GDM1 (cell line): ENCODE measurements around the gene PLA2G5.

Experiments used
- DNase-seq: peaks from one replicate; lab custom pipeline; 2025; lab: John Stamatoyannopoulos, UW

PLA2G5 gene

GRCh38 chr1:20090641-20091040 lies 20.6 kb downstream of the PLA2G5 start:
- DNase-seq = no peak

GRCh38 chr1:20093303-20093702 lies 23.3 kb downstream of the PLA2G5 start:
- DNase-seq = no peak

- DNase-seq = no peak
These were observed 24.0 kb downstream of the PLA2G5 start for GRCh38 chr1:20093940-20094391.

DNA sequence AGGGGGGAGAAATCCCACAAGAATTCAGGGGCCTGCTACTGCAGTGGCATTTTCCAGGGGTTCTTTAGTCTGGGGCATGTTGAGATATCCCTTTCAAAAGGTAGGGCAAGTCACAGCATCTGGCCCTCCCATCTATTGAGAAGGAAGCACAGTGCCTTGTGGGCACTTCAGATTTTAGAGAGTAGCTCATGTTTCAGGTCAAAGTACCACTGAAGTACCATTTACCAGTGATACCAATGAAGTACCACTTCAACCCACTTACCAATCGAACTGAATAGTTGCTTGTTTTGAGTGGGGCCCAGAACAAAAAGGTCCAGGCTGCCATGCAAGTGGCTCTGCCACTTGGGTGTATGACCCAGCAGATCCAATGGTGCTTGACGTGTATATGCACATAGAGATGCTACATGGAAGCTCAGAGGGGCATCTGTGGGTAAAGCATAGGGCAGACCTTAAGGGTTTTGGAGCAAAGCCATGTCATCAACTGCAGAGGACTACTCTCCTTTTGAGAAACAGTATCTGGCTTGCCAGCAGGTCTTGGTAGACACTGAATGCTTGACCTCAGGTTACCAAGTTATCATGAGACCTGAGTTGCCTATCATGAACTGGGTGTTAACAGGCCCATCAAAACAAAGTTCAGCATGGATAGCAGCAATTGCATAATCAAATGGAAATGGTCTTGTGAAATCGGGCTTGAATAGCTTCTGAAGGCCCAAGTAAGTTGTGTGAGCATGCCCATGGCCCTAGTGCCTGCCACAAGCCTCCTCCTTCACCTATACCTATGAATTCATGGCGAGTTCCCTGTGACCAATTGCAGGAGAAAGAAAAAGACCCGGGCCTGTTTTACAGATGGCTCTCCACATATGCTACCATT lies 25.8 kb downstream of the PLA2G5 start:
- DNase-seq = no peak

DNA sequence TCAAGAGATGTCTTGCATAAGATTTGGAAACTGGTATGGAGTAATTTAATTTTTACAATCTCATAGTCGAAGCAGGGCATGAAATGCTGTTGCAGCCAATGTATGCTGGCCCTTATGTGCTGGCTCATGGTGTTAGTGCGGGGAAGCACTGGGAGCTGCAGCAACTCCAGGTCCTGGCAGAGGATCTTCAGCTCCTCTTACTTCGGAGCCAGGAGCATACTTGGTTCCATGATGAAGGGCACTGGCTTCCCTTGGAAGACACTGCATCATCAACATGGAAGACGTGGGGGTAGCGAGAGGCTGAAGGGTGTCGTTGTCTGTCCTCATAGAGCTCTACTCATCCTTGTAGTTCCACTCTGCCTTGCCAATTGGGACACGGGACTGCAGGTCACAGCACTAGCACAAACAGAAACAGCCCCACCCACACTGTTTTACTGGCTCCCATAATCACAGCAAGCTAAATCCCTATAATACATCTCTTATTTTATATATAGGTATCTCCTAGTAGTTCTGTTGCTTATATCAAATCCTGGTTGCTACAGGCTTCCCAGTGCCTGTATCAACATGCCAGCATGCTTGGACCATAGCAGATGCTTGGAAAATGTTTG lies 26.9 kb downstream of the PLA2G5 start:
- no peak for DNase-seq

- DNase-seq = no peak
These were observed 29.5 kb downstream of the PLA2G5 start for GRCh38 chr1:20099533-20099932.

DNA sequence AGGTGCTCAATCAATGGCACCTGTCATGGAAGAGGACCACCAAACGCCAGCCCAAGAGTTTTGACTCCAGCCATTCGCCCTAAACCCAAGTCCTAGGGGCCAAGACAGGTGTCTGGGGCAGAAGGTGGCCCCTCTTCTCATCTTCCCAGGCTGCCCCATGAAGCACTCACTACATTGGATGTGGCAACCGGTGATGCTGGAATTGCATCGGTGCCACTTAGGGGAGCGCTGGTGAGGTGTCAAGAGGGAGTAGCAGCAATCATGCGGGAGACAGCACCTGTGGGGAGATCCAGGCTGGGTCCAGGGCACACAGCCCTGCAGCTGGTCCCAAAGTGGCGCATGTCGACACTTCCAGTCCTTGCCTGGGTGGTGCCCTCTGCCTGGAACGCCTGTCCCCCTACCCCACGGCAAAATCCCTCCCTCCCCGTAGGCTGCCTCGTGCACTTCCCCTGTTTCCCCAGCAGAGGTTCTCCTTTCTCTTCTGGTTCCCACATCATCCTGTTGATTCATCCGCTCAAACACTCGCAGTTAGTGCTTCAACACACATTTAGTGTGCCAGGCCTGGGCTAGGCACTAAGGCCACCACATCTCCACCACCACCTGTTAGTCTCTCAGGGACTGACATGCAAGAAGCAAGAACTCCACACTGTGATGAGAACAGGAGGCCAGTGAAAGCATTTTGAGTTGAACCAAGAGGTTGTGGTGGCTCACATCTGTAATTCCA lies 30.8 kb downstream of the PLA2G5 start:
- DNase-seq = peak; percentile 27

DNA sequence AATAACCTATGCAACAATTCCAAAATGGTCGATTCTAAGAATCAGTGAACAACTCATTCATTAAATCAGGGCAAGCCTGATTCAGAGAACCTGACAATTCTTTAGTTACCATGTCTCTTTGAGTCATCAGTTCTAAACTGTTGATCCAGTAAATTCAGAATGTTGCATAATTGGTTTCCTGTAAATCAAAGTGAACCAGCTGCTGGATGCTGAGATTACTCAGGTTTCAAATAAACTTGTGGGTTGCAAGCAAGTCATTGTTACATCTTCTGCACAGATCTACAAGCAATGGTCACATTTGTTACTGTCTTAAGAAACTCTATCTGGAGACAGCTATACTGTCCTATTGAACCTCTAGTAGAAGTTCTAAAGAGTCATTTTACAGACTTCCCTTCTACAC lies 32.9 kb downstream of the PLA2G5 start:
- DNase-seq = no peak

DNA sequence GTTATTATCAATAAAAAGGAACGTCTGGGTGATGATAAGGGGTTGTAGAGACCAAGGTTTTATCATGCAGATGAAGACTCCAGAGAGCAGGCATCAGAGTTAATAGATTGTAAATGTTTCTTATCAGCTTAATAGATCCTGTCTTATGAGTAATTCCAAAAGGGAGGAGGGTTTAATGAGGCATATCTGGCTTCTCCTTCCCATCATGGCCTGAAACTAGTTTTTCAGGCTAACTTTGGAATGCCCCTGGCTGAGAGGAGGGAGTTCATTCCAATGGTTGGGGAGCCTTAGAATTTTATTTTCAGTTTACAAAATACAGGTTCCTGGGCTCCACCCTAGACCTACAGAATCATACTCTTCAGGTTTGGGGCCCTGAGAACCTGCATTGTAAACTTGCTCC lies 35.9 kb downstream of the PLA2G5 start:
- no peak for DNase-seq

GRCh38 chr1:20107351-20107750 lies 37.4 kb downstream of the PLA2G5 start:
- no peak for DNase-seq

DNA sequence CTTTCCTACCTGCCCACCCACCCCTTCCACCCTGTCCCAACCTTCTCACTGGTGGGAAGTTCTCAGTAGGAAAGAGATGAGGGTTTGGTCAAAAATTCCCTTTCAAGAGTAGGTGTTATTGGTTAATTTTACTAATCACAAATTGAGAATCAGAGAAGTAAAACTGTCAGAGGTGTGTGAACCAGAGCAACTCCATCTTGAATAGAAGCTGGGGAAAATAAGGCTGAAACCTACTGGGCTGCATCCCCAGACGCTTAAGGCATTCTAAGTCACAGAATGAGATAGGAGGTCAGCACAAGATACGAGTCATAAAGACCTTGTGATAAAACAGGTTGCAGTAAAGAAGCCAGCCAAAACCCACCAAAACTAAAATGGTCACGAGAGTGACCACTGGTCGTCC lies 37.8 kb downstream of the PLA2G5 start:
- DNase-seq = no peak

GRCh38 chr1:20108366-20109123 lies 38.6 kb downstream of the PLA2G5 start:
- DNase-seq = no peak

- DNase-seq = no peak
These were observed 39.3 kb downstream of the PLA2G5 start for GRCh38 chr1:20109223-20109856.

DNA sequence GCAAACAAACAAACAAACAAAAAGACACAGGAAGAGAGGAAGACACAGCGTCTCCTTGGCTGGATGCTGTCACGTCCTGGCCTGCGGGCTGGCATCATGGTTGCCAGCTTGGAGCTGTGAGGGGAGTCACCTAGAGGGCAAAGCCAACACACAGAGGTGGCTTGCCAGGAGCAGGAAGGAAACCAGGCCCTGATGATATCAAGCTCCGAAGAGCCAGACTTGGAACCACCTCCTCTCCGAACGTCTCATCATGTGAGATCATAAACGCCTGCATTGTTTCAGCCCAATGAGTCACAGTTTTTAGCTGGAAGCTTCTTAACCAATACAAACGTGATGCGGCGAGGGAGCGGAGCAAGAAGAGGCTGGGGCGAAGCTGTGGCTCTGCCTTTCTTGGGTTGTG lies 40.7 kb downstream of the PLA2G5 start:
- no peak for DNase-seq

- no peak for DNase-seq
These were observed 41.5 kb downstream of the PLA2G5 start for GRCh38 chr1:20111452-20111851.

DNA sequence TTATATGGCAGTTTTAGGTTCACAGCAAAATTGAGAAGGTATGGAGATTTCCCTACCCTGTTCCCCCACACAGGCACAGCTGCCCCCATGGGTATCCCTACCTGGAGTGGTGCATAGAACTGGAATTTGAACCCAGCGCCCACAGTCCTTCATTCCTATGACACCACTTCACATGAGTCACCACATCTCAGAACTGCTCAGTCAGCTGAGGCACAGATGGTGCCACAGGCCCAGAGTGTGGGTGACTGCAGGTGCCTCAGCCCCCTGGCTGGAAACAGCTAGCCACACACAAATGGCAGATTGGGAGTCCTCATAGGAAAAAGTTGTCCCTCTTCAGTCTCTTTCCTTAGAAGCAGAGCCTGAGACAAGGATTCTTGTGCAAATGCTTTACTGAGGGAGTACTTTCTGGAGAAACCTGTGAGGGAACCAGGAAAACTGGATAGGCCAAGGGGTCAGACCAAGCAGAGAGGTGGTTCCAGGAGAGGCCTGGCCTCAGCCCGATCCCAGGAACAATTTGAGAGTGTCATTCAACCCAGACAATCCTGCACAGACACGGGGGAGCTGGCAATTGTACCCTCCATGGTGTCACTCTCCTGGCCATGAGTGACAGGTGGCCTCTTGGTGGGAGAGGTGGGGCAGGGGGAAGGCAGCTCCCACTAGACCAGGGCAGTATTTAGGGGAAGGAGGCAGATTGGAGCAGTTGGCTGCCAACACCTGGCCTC lies 42.4 kb downstream of the PLA2G5 start:
- no peak for DNase-seq

GRCh38 chr1:20114021-20114648 lies 44.1 kb downstream of the PLA2G5 start:
- no peak for DNase-seq

- DNase-seq = no peak
These were observed 45.5 kb downstream of the PLA2G5 start for GRCh38 chr1:20115479-20115878.

GRCh38 chr1:20115916-20116315 lies 45.9 kb downstream of the PLA2G5 start:
- DNase-seq = no peak

GRCh38 chr1:20117236-20117635 lies 47.2 kb downstream of the PLA2G5 start:
- no peak for DNase-seq

DNA sequence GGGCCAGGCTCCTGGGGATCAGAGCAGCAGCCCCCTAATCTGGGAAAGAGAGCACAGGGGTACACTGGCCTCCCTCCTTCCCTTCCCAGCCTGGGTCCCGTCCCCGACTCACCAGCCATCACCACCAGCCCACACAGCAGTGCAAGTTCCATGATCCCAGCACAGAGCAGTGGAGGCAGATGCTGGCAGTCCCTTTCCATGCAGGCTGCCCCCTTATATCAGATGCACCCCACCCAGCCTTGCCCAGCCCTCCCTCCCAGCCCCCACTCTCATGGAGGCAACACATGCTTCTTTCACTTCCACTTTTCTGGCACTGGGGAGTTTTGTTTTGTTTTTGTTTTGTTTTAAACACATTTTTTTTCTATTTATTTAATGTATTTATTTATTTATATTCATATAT lies 49.4 kb downstream of the PLA2G5 start, which contains the start of gene PLA2G2D:
TSS of gene PLA2G2D (minus strand) at position 190 of the 400 bp plus-strand sequence. CDS start at position 152, 38 bp downstream.
- DNase-seq = no peak
